ELR (cell line): ENCODE data around the gene CPLANE1.
A peak's percentile ranks its signal among the peaks of the same experiment; 100 is the strongest.
"Not testable (repeated sequence)": the region's sequence is repeated elsewhere in the genome, so short reads cannot be mapped to it uniquely, and the experiment has no call there.

ENCODE experiments used
- DNase-seq: peaks from one replicate; pipeline ENCODE4 v3.0.0-alpha.2; 2015; ENCODE audit warnings: low read depth

CPLANE1 gene

DNA sequence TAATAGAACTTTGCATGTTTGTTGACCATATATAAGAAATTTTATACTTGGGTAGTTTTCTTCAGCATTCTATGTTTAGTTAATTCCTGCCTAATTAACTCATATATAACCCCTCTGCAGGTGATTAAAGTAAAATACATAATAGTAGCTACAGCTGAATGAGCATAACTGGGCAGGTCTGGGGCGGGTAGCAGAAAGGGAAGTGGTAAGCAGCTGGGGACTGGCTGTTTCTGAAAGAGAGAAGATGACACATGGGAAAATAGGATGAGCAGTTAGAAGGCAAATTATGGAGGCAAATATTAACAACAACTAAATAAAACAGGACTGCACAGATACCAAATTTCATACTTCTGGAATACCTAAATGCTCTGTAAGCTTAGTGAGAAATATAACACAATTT is 128.1 kb downstream of the CPLANE1 start:
- DNase-seq = no peak

DNA sequence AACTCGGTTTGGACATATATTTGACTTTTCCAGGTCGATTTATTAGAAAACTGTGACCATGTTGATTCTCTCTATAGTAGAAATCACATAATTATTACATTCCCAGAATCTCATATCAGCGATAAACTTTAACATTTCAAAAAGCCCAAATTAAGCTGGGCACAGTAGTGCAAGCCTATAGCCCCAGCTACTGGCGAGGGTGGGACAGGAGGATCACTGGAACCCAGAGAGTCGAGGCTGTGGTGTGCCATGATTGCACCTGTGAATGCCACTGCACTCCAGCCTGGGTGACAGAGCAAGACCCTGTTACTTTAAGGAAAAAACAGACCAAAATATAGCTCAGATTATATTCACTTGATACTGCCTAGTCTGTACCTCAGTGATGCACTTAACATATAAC is 128.9 kb downstream of the CPLANE1 start:
- DNase-seq = no peak

DNA sequence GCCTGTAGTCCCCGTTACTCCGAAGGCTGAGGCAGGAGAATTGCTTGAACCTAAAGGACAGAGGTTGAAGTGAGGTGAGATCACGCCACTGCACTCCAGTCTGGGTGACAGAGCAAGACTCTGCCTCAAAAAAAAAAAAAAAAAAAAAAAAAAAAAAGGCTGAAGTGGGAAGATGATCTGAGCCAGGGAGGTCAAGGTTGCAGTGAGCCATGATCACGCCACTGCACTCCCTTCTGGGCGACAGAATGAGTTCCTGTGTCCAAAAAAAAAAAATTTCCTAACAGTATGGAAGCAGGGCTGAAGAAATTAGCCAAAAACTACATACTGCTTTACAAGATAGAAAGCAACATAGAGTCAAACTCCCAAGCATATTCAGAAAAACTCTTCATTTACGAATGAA is 132.8 kb downstream of the CPLANE1 start:
- no peak for DNase-seq

DNA sequence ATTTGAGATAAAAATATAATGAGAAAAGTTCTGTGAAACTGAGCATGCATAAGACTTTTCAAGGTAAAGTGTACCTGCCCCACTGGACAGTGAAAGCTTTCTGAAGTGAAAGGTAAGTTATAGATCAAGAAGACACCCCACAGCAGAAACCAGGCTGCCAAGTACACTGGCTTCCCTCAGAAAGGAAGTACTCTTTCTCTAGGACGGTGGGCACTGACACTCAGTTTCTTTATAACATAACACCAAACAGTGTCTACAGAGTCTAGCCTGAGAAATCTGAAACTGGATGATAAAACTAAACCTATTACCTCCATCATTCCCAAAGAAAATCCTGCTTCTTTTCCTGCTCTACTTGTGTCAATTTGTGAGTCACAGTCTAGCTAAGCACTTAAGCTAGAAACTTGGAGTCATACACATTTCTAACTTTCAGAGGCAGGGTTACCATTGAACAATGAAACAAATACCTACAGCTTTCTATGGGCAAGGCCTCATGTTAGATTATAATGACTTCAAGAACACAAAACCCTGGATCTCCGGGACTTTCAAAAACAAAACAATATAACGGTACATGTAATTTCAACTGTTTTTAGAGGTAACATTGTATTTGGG is 136.7 kb downstream of the CPLANE1 start:
- DNase-seq = no peak

DNA sequence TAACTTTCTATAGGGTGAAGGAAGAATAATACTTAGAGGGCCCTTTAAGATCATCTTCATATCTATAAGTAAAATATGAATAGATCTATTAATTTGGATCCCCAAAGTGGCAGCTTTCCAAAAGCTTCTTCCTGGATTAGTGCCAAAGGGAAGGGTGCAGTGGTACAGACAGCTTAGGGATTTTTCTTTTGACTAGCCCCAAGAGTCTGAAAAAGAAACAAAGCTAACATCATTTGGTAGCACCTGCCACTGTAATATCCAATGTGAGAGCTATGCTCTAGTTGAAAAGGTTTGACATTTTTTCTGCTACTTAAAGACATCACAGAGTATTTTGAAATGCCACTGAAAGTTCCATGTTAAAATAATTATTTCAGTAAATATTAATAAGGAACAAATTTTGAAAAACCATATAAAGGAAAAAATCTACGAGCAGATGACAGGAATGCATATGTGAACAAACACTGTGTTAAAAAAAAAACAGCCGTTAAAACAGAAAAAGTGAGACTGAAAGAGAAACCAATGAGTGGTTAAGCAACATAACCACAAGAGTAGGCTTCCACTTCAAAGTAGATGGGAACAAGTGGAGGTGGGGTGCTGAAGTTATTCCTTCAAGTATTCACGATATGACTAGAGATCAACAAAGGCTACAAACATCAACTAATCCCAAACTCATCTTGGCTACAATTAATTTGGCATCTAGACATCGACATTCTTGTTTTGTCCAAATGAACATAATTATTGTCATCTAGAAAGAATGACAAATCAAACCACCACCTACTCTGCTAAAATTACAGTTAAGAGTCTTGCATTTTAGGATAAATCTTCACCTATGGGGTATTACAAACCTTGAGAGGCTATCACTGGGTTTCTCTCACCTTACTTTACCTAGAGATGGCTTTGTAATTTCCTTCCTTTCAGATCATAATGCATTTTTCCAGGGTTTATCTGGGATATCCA is 137.5 kb downstream of the CPLANE1 start:
- no peak for DNase-seq

DNA sequence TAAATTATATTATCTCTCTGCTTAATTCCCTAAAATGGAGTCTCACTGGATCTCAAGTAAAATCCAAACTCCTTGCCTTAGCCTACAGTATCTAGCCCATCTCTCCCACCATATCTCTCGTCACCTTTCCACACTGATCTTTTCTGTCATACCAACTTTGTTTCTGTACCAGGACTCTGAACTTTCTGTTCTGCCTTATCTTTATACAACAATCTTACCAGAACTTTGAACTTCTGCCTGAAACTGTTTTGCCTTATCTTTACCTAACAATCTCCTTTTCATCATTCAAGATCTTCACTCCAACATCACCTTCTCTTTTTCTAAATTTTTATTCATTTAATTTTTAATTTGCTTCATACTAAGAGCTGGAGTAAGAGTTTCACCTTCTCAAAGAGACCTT is 139.0 kb downstream of the CPLANE1 start:
- no peak for DNase-seq

DNA sequence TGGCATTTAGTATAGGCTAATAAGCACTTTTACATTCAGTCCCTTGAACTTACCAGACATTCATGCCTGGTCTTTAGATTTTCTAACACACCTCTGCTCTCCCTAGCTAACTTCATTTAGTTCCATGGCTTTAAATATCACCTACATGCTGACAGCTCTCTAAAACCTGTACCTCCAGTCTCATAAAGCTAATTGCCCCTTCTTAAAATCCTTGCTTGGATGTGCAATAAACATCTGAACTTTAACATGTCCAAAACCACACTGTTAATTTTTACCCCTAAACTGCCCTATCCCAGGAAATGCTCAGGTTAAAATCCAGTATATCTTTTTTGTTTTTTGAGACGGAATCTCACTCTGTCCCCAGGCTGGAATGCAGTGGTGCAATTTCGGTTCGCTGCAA is 139.8 kb downstream of the CPLANE1 start:
- DNase-seq = no peak

DNA sequence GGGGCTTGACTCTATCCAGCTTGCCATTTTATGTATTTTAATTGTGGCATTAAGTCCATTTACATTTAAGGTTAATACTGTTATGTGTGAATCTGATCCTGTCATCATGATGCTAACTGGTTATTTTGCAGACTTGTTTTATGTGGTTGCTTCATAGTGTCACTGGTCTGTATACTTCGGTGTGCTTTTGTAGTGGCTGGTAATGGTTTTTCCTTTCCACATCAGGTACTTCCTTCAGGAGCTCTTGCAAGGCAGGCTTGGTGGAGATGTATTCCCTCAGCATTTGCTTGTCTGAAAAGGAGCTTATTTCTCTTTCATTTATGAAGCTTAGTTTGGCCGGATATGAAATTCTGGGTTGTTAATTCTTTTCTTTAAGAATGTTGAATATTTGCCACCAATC is 145.9 kb downstream of the CPLANE1 start:
- no peak for DNase-seq

DNA sequence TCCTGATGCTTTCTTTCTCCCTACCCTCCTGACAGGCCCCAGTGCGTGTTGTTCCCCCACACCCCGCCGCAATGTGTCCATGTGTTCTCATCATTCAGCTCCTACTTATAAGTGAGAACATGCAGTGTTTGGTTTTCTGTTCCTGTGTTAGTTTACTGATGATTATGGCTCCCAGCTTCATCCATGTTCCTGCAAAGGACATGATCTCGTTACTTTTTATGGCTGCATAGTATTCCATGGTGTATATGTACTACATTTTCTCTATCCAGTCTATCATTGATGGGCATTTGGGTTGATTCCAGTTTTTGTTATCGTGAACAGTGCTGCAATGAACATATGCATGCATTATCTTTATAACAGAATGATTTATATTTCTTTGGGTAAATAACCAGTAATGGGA is 149.9 kb downstream of the CPLANE1 start:
- DNase-seq = not testable (repeated sequence)

DNA sequence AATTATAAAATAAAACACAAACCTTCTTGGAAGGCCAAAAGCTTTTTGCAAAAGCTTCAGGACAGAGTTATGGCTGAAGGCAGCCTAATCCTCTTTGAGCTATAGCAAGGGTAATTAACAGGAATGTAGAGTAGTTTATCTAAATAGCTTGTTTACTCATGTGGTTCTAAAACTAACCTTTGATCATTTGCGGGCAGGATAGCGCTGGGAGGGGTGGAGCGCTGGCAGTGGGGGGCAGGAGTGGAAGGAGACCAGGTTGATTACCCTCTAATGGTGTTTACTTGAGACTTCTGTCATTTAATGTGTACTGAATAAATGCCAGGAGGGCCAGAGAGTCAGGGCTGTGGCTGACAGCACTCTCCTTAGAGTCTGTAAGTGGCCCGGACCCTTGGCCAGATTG is 155.4 kb downstream of the CPLANE1 start:
- not testable (repeated sequence) for DNase-seq

DNA sequence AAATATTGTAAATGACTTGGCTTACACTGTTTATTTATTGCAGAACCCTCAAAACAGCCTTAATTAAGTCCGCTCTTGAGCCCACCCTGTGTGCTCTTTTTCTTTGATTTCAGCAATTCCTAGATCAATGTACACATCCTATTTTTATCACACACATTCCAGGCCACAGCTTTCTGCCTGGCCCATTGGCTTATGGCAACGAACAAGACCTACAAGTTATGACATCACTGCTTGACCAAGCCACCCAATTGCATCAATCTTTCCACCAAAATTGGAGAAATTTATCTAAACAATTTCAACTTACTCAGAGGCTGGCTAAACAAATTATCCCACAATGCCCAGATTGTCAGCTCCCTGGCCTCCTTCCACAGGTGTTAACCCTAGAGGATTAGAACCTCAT is 158.4 kb downstream of the CPLANE1 start:
- DNase-seq = no peak

DNA sequence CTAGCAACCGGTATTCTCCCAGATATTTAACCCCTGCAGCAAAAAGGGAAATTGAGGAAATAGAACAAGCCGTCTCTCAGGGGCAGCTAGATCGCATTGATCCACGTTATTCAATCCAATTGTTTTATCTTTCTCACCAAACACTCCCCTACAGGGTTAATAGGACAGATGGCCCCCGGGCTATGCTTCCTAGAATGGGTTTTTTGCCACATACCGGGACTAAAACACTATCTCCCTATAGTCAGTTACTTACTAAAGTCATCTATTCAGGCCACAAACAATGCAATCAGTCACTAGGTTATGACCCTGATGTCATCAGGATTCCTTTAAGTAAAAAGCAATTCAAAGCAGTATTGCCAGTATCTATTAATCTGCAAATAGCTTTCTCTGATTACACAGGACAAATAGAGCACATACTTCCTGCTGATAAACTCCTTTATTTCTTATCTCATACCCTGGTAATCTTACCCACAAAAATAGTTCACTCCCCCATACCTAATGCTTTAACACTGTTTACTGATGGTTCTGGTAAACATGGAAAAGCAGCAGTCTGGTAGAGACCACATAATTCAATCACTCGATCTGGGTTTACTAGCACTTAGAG is 159.0 kb downstream of the CPLANE1 start:
- DNase-seq = no peak

DNA sequence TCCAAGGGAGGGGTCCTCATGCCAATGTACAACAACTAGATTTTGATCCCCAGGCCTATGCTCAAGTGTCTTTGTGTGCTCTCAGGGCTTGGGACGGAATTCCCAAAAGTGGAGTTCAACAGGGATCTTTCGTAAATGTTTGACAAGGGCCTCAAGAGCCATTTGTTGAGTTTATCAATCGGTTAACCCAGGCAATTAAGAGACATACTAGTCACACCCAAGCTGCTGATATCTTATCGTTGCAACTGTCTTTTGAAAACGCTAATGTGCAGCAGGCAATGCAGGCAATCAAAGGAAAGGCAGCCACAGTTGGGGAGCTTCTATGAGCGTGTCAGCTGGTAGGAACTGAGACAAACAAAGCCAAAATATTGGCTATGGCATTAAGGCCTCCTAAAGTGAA is 161.2 kb downstream of the CPLANE1 start:
- DNase-seq = no peak

DNA sequence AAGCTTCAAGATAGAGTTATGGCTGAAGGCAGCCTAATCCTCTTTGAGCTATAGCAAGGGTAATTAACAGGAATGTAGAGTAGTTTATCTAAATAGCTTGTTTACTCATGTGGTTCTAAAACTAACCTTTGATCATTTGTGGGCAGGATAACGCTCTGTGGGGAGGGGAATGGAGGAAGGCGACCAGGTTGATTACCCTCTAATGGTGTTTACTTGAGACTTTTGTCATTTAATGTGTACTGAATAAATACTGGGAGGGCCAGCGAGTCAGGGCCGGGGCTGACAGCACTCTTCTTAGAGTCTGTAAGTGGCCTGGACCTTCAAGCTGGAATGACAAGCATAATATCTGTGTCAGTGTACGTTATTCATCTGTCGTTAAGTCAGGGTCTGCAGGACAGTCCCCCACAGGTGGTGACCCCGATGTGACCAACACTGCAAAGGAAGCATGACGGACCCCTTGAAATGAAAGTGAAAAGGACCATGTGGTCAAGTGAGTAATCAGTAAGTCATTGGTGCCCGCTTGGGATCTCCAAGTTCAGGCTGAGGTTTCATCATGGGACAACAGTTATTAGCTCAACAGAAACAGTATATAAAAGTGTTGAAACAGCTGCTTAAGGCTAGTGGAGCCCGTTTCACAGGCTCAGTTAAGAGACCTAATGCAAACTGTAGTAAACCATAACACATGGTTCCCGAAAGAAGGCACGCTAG is 162.6 kb downstream of the CPLANE1 start:
- DNase-seq = peak; percentile 78

DNA sequence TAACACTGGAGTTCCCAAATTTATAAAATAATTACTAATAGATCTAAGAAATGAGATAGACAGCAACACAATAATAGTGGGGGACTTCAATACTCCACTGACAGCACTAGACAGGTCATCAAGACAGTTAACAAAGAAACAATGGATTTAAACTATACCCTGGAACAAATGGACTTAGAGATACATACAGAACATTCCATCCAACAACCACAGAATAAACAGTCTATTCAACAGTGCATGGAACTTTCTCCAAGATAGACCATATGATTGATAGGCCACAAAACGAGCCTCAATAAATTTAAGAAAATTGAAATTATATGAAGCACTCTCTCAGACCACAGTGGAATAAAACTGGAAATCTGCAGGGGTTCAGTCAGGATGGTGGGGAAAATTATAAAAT is 163.2 kb downstream of the CPLANE1 start:
- DNase-seq = not testable (repeated sequence)

DNA sequence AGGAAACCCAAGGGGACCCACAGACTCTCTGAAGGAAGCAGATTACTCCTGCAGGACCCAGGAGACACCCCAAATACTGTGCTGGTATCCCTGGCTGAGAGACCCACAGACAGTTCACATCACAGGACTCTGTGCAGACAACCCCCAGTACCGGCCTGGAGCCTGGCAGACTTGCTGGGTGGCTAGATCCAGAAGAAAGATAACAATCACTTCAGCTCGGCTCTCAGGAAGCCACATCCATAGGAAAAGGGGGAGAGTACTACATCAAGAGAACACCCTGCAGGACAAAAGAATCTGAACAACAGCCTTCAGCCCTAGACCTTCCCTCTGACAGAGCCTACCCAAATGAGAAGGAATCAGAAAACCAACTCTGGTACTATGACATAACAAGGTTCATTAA is 166.2 kb downstream of the CPLANE1 start:
- DNase-seq = not testable (repeated sequence)

DNA sequence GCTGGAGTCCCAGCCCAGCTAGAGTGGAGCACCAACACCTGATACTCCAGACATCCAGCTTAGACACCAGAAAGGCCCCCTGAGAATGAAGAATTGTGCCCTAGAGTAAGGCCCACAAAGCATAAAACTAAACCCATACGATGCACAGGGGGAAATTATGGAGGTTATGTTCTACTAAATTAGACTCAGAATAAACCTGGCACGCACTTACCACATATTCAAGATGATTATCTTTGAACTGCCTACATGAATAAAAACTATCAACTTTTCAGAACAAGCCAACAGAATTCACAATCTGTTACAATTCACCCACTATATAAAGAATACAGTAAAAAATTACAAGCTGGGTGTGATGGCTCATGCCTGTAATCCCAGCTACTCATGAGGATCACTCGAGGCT is 168.5 kb downstream of the CPLANE1 start:
- no peak for DNase-seq

DNA sequence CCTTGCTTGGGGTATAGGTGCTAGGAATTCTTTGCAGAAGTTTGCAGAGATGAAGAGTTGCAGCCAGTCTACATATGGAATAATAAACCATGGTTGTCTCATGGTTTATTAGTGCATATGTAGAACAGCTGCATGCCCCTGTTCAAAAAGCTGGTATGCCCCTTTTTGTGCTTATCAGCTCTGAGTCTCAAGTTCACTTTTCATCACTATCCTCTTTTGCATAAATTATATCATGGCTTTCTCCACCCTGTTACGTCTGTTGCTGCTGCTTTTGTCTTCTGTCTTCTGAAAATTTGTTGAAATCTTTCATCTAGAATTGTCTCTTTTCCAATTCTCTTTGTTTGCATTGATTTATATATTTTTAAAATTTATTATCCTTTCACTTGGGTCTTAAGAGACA is 172.0 kb downstream of the CPLANE1 start:
- DNase-seq = no peak

DNA sequence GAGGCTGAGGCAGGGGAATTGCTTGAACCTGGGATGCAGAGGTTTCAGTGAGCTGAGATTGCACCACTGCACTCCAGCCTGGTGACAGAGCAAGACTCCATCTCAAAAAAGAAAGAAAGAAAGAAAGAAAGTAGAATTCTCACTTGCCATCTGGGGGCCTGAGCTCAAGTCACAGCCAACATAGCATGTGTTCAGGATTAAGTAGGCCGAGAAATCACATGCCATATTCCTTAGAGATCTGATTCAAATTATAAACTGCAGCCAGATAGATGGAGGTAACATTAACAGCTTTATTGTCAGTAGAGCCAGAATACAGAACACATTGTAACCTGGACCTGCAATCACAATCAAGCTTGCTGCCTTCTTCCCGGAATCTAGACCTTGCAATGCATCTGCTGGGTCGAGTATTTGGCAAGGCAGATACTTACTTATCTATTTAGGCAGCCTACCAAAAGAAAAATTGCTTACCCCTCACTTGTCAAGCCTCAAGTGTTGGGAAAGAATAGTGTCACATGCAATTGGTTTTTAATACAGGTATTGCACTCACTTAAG is 173.7 kb downstream of the CPLANE1 start:
- no peak for DNase-seq

DNA sequence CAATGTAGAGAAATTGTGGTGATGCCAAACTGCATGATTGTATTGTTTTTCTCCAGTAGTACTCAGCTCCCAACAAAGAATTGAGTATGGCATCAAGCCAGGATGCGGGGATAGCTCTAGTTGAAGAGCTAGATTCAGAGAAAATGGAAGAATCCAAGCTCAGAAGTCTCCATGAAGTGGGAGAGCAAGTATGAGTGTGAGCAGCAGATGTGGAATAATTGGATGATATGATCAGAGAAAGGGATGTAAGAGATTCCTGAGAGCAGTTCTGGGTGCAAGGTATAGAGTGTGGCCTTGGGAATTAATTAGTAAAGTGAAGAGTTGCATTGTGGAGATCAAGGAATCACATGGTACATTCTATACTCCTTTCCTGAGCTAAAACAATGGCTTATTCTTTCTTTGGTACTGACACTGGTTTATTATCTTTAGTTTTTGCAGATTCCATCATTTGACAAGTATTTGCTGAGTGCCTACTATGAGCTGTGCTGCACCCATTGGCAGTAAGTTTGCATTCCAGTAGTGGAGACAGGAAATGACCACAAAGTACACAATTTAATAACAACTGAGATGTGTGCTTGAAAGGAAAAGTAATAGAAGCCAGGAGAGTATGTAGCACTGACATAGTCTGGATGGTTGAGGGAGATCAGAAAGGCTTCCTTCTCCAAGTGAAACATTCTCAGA is 177.1 kb downstream of the CPLANE1 start:
- DNase-seq = peak; percentile 71

DNA sequence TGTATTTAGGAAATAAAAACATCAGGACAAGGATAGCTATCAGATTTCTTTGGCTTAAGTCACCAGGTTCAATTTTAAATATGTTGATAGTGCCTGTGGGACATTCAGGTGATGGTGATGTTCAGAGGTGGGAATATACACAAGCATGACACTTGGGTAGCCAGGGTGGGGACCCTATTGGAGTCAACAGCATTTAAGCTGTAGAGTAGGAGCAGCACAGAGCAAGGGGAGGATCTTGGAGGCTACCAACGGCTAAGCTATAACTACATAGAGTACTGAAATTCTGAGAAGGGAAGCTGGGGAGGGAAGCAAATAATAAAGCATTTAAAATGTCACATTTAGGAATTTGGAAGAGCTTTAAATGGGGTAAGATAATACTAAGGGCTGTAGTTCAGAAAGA is 177.7 kb downstream of the CPLANE1 start:
- no peak for DNase-seq

DNA sequence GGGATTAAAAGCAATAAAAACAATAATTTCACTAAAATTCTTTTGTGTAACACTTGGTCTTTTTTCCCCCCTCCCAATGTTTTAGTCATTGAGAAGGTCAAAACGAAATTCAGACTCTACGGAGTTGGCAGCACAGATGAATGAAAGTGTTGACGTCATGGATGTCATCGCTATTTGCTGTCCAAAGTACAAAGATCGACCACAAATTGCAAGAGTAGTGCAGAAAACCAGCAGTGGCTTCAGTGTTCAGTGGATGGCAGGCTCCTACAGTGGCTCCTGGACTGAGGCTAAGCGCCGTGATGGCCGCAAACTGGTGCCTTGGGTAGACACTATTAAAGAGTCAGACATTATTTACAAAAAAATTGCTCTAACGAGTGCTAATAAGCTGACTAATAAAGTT is 184.7 kb downstream of the CPLANE1 start:
- no peak for DNase-seq
